Endothelial cell of umbilical vein (primary cell): Measurements from ENCODE around the gene CD53. TPM values are rescaled to one million over a fixed set of nuclear protein-coding genes. Genes with fewer than 3 reads are reported as not detected.

Experiments used
- BruUV-seq: library from RNA; stranded (reverse); fragments of 400-500 nt; replicated peaks from 2 replicates; lab custom pipeline; 2021; lab: Mats Ljungman, UMichigan
- CTCF ChIA-PET: fragments of 300-600, 350-600 bp; sonication (Branson Sonifier 250); formaldehyde crosslinking; loops from one replicate; lab custom pipeline; 2021; ENCODE audit warnings: antibody characterized with exemption, inconsistent platforms; lab: Charles Lee
- POLR2A ChIA-PET: fragments of 300-600, 350-600 bp; sonication (Branson Sonifier 250); formaldehyde crosslinking; loops from one replicate; lab custom pipeline; 2021; ENCODE audit warnings: antibody characterized with exemption, inconsistent platforms; lab: Charles Lee
- DNase-seq: peaks from one replicate; pipeline ENCODE4 v3.0.0-alpha.2; 2011; ENCODE audit warnings: low read depth, low spot score
- FAIRE-seq: peaks from 2 replicates; lab custom pipeline; 2011; peaks lifted over from hg19 to GRCh38; lab: Jason Lieb, UNC
- H2AFZ ChIP-seq: 2 replicates; pipeline ENCODE4 v1.6.0; 2012; ENCODE audit warnings: low read depth, low read length, control low read depth, inconsistent platforms
- H3K27ac ChIP-seq: 2 replicates; pipeline ENCODE4 v1.5.1; 2011; ENCODE audit warnings: low read depth, mild to moderate bottlenecking, control low read depth, low read length, moderate library complexity; ENCODE audit not compliant: insufficient read depth
- H3K27me3 ChIP-seq, 2 experiments: 2 replicates each; pipeline versions ENCODE4 v1.6.0 to v1.6.1; 2011; ENCODE audit warnings: low read length in 2 of 2, mixed read lengths in 1 of 2; ENCODE audit not compliant: control insufficient read depth in 2 of 2, insufficient read depth in 2 of 2
- H3K36me3 ChIP-seq, 2 experiments: 2 replicates in 1 of 2; 3 replicates in 1 of 2; pipeline ENCODE4 v1.5.1; 2011; ENCODE audit warnings: low read length in 2 of 2, mild to moderate bottlenecking in 1 of 2, moderate library complexity in 1 of 2; ENCODE audit not compliant: control insufficient read depth in 2 of 2, insufficient read depth in 2 of 2; ENCODE audit errors: extremely low read depth in 1 of 2
- H3K4me1 ChIP-seq: 3 replicates; pipeline ENCODE4 v1.5.1; 2011; ENCODE audit warnings: mild to moderate bottlenecking, low read length; ENCODE audit not compliant: control insufficient read depth, insufficient read depth; ENCODE audit errors: extremely low read depth
- H3K4me2 ChIP-seq: 2 replicates; pipeline ENCODE4 v1.6.1; 2011; ENCODE audit warnings: low read length, control low read depth, mixed read lengths; ENCODE audit not compliant: insufficient read depth
- H3K4me3 ChIP-seq, 3 experiments: fragments of 200-600 bp in 1 of 3; sonication (generic), shearing (Covaris generic) in 1 of 3; replicated peaks in 1 of 3; 2 replicates each; pipeline ENCODE4 v1.5.1; 2011 to 2016; ENCODE audit warnings: control low read depth in 3 of 3, low read length in 3 of 3, mild to moderate bottlenecking in 2 of 3, inconsistent platforms in 1 of 3, low read depth in 1 of 3, moderate library complexity in 1 of 3; ENCODE audit not compliant: insufficient read depth in 1 of 3
- H3K79me2 ChIP-seq: 2 replicates; pipeline ENCODE4 v1.6.0; 2012; ENCODE audit warnings: low read length, inconsistent platforms; ENCODE audit not compliant: control insufficient read depth, insufficient read depth
- H3K9ac ChIP-seq: replicated peaks from 2 replicates; pipeline ENCODE3; 2011; ENCODE audit warnings: low read length, control low read depth; ENCODE audit not compliant: insufficient read depth; ENCODE audit errors: extremely low read depth
- H3K9me1 ChIP-seq: replicated peaks from 3 replicates; pipeline ENCODE4 v1.6.0; 2011; ENCODE audit warnings: mild to moderate bottlenecking, low read length; ENCODE audit not compliant: control insufficient read depth, insufficient read depth; ENCODE audit errors: extremely low read depth
- H3K9me3 ChIP-seq: replicated peaks from 2 replicates; pipeline ENCODE4 v1.5.1; 2012; ENCODE audit warnings: low read length, inconsistent platforms; ENCODE audit not compliant: control insufficient read depth, insufficient read depth
- H4K20me1 ChIP-seq: replicated peaks from 2 replicates; pipeline ENCODE3; 2011; ENCODE audit warnings: mild to moderate bottlenecking, low read length; ENCODE audit not compliant: control insufficient read depth, insufficient read depth; ENCODE audit errors: extremely low read depth
- EZH2 ChIP-seq: IDR thresholded peaks from 2 replicates; pipeline ENCODE4 v1.6.1; 2012; ENCODE audit warnings: borderline replicate concordance, low read depth, mild to moderate bottlenecking, moderate library complexity, low read length, inconsistent platforms; ENCODE audit not compliant: severe bottlenecking
- FOS ChIP-seq: IDR thresholded peaks from 2 replicates; pipeline ENCODE4 v1.6.1; 2011; ENCODE audit warnings: mild to moderate bottlenecking, low read length, moderate library complexity, borderline replicate concordance; ENCODE audit not compliant: insufficient read depth
- GATA2 ChIP-seq: IDR thresholded peaks from 2 replicates; pipeline ENCODE4 v1.7.0; 2011; ENCODE audit warnings: low read depth, mild to moderate bottlenecking, moderate library complexity, mixed read lengths, low read length; ENCODE audit not compliant: insufficient read length, insufficient read depth
- JUN ChIP-seq: IDR thresholded peaks from 2 replicates; pipeline ENCODE4 v1.6.1; 2011; ENCODE audit warnings: borderline replicate concordance, low read depth; ENCODE audit not compliant: insufficient read length, insufficient read depth
- MYC ChIP-seq: IDR thresholded peaks from one replicate; pipeline ENCODE4 v1.6.1; 2011; ENCODE audit warnings: mild to moderate bottlenecking, low read depth, low read length
- POLR2A ChIP-seq: IDR thresholded peaks from 2 replicates; pipeline ENCODE4 v1.6.1; 2012; ENCODE audit warnings: low read depth, mild to moderate bottlenecking, control low read depth, low read length
- POLR2AphosphoS5 ChIP-seq: IDR thresholded peaks from 2 replicates; pipeline ENCODE4 v1.6.1; 2012; ENCODE audit warnings: low read depth, mild to moderate bottlenecking, control low read depth, low read length, moderate library complexity; ENCODE audit not compliant: insufficient read depth
- dilution Hi-C: fragments of 300-500 bp; cut with MboI; formaldehyde crosslinking; loops from one replicate; pipeline ENCODE4 v1.15.0; 2019; ENCODE audit warnings: low sequenced_read_pairs; ENCODE audit not compliant: extremely low pct_ligation_motif_present
- intact Hi-C: fragments of 100-400 bp; cut with micrococcal nuclease; formaldehyde crosslinking; loops from one replicate; pipeline ENCODE4 v1.10.0; 2022
- polyA plus RNA-seq, 4 experiments: library from polyadenylated mRNA; depleted of rRNA in 3 of 4; stranded (reverse) in 3 of 4; unstranded in 1 of 4; fragments of >200 nt; gene quantifications; 2 replicates each; pipeline versions ENCODE4 v1.2.1 to v1.2.3, GENCODE V29; 2011 to 2012; ENCODE audit warnings: missing spikeins in 1 of 4
- total RNA-seq: library from RNA; stranded (reverse); gene quantifications from 2 replicates; pipeline ENCODE4 v1.2.3, GENCODE V29; 2021
- TF ChIP-seq, protein P1 (sequence below): IDR thresholded peaks from 2 replicates; pipeline ENCODE4 v1.6.1; 2011; ENCODE audit not compliant: insufficient read depth, insufficient read length
- TF ChIP-seq, protein P2 (sequence below), 2 donors: IDR thresholded peaks; 1 replicate in 1 of 2; 2 replicates in 1 of 2; pipeline ENCODE4 v1.5.1; 2011; ENCODE audit warnings: low read length in 2 of 2, mild to moderate bottlenecking in 2 of 2, moderate library complexity in 2 of 2, control low read depth in 1 of 2, inconsistent platforms in 1 of 2, low read depth in 1 of 2; ENCODE audit not compliant: insufficient read depth in 1 of 2; ENCODE audit errors: extremely low read depth in 1 of 2

Gene CD53
- total and polyA plus RNA-seq, 2 donors (not counting 3 experiments of a cell fraction or from before 2014, with no cell fraction given), result 0.35 TPM; not detected in 1

DNA sequence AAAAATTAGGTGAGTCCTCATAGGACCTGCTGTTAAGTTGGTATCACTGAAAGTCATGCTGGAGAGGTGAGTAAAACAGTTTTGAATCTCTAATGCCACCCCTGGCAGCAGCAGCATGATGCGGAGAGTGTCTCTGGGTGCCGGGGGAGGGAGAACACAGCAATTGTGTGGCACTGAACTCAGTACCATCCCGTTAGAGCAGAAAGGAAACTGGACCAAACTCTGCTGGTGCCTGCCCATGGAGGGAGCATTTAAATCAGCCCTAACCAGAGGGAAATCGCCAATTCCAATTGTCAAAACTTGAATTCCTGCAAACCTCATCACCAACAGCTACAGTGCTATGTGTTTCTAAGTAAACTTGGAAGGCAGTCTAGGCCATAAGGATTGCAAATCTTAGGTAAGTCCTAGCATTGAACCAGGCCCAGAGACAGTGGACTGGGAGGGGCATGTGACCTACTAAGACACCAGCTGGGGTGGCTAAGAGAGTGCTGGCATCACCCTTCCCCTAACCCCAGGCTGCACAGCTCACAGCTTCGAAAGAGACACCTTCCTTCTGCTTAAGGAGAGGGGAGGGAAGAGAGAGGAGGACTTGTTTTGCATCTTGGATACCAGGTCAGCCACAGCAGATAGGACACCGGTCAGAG, 30.0 kb downstream of the CD53 start:
- H3K79me2 ChIP-seq, result no peaks in the 10 kb centered on the region
- no peaks in the 10 kb centered on the region for H4K20me1 ChIP-seq
- no peak overlapping the region for H2AFZ ChIP-seq
- dilution Hi-C loops (no loop called here), intact Hi-C loops (no loop called here)
- no peak for DNase-seq
- H3K4me3 ChIP-seq, result no peak overlapping the region
- BruUV-seq, result no TSS peak
- no peak for FAIRE-seq
- H3K36me3 ChIP-seq, result no peaks in the 10 kb centered on the region
- CTCF ChIA-PET, result no interaction called here
- H3K9ac ChIP-seq, result no peak overlapping the region
- H3K9me3 ChIP-seq, result no peaks in the 10 kb centered on the region
- no peaks in the 10 kb centered on the region for H3K27me3 ChIP-seq
- H3K4me2 ChIP-seq, result no peak overlapping the region
- H3K9me1 ChIP-seq, result no peaks in the 10 kb centered on the region
- H3K4me1 ChIP-seq, result no peaks in the 10 kb centered on the region
- no peak for TF ChIP-seq MYC
- TF ChIP-seq POLR2A, result no peak
- TF ChIP-seq POLR2AphosphoS5, result no peak
- no peak for TF ChIP-seq EZH2
- TF ChIP-seq, protein P1, sequence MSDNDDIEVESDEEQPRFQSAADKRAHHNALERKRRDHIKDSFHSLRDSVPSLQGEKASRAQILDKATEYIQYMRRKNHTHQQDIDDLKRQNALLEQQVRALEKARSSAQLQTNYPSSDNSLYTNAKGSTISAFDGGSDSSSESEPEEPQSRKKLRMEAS, result no peak
- TF ChIP-seq JUN, result no peak
- TF ChIP-seq, protein P2, sequence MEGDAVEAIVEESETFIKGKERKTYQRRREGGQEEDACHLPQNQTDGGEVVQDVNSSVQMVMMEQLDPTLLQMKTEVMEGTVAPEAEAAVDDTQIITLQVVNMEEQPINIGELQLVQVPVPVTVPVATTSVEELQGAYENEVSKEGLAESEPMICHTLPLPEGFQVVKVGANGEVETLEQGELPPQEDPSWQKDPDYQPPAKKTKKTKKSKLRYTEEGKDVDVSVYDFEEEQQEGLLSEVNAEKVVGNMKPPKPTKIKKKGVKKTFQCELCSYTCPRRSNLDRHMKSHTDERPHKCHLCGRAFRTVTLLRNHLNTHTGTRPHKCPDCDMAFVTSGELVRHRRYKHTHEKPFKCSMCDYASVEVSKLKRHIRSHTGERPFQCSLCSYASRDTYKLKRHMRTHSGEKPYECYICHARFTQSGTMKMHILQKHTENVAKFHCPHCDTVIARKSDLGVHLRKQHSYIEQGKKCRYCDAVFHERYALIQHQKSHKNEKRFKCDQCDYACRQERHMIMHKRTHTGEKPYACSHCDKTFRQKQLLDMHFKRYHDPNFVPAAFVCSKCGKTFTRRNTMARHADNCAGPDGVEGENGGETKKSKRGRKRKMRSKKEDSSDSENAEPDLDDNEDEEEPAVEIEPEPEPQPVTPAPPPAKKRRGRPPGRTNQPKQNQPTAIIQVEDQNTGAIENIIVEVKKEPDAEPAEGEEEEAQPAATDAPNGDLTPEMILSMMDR (IDR thresholded peaks at IDR 0.05; ENCODE audit: extremely low read depth in 1 of 2, insufficient read depth in 1 of 2, low read depth in 1 of 2, low read length in 2 of 2), result no peak
- TF ChIP-seq GATA2, result no peak
- TF ChIP-seq FOS, result no peak
- POLR2A ChIA-PET, result no interaction called here
- no peak overlapping the region for H3K27ac ChIP-seq
